Heart right ventricle (tissue), 16 donors: ENCODE results near the gene ZBTB9. TPM values are rescaled to one million over a fixed set of nuclear protein-coding genes. Genes with fewer than 3 reads are reported as not detected.

Source experiments
- ATAC-seq, 8 donors: fragments of 200-7000 bp; cut with Tn5 transposase; one replicate each; pipeline ENCODE4 v1.9.1; 2020; ENCODE audit warnings: mild to moderate bottlenecking in 8 of 8, moderate library complexity in 8 of 8, moderate number of reproducible peaks in 1 of 8
- DNase-seq, 2 donors: peaks; one replicate each; pipeline ENCODE4 v3.0.0-alpha.2; 2020
- H3K27ac ChIP-seq, 10 donors: fragments of 200-600 bp; sonication (generic) in 2 of 10; one replicate each; pipeline versions ENCODE4 v1.5.0 to v1.8.0; 2020 to 2022; ENCODE audit warnings: mild to moderate bottlenecking in 3 of 10
- H3K27me3 ChIP-seq, 7 donors: fragments of 200-600 bp; one replicate each; pipeline ENCODE4 v1.8.0; 2021 to 2022; ENCODE audit warnings: mild to moderate bottlenecking in 2 of 7
- H3K36me3 ChIP-seq, 9 donors: fragments of 200-600 bp; sonication (generic) in 1 of 9; one replicate each; pipeline versions ENCODE4 v1.5.0 to v1.8.0; 2020 to 2022; ENCODE audit warnings: mild to moderate bottlenecking in 2 of 9
- H3K4me1 ChIP-seq, 9 donors: fragments of 200-600 bp; sonication (generic) in 1 of 9; one replicate each; pipeline versions ENCODE4 v1.5.0 to v1.8.0; 2020 to 2022; ENCODE audit warnings: mild to moderate bottlenecking in 4 of 9
- H3K4me3 ChIP-seq, 10 donors: fragments of 200-600 bp; sonication (generic) in 2 of 10; one replicate each; pipeline versions ENCODE4 v1.5.0 to v1.8.0; 2020 to 2022; ENCODE audit warnings: mild to moderate bottlenecking in 7 of 10, moderate library complexity in 2 of 10
- H3K9me3 ChIP-seq, 11 donors: fragments of 200-600 bp in 10 of 11; sonication (generic) in 2 of 11; one replicate each; pipeline versions ENCODE4 v1.5.0 to v1.8.0; 2013 to 2022; ENCODE audit warnings: mild to moderate bottlenecking in 2 of 11, control low read depth in 1 of 11, moderate library complexity in 1 of 11
- WGBS, 2 donors: extraction: QIAGEN DNeasy Blood & Tissue Kit; methylation state at CpG; one replicate each; pipeline ENCODE4 v1.1.7; 2013; ENCODE audit warnings: inconsistent platforms in 1 of 2; 5-methylcytosine and 5-hydroxymethylcytosine counted together
- intact Hi-C, 10 donors: fragments of 100-400 bp; cut with DNase I; formaldehyde crosslinking; loops; one replicate each; pipeline versions ENCODE4 v1.11.1 to v1.14.2; 2022
- polyA plus RNA-seq, 2 donors: library from polyadenylated mRNA; stranded (reverse); fragments of 200-250 nt; gene quantifications; one replicate each; pipeline ENCODE4 v1.2.3, GENCODE V29; 2013
- total RNA-seq, 10 donors: library from RNA; stranded (reverse); fragmentation: NEBNext Ultra II Directional in 3 of 10; extraction: Animal tissue kit (Norgen Biotek cat#: 25700) in 3 of 10; gene quantifications; one replicate each; pipeline versions ENCODE4 v1.2.1 to v1.2.4, GENCODE V29; 2021 to 2023
- TF ChIP-seq, protein P1 (sequence below), 9 donors: fragments of 200-600 bp; sonication (generic) in 2 of 9; IDR thresholded peaks; one replicate each; pipeline versions ENCODE4 v1.5.0 to v1.8.0; 2021 to 2022; ENCODE audit warnings: antibody characterized with exemption in 9 of 9, mild to moderate bottlenecking in 5 of 9, moderate library complexity in 1 of 9
- donor health status: Arrhythmogenic right ventricular cardiomyopathy.
- donor health status: ischemic (EF 13 %, LVEDD 7.1; RV severe dilation, severe dysfunction).
- donor health status: healthy with polysubstance abuse.
- donor health status: DM: no; HTN: yes; CAD: no.
- donor health status: DM: no; HTN: no; CAD: no.
- donor health status: ischemic (EF 25% LVEDD 6.9; RV normal size, moderate dysfunction).
- donor health status: ischemic (EF 25% LVEDD 5.7; RV mildly dilated, moderate dysfunction).
- donor health status: healthy.
- donor health status: DM: yes; HTN: yes; CAD: no.
- donor health status: Ischemic cardiomyopathy.
- donor health status: ischemic (EF 35%, LVEDD 5.7; RV mildly dilated, moderate dysfunction).
- donor health status: nonischemic (EF 11% LVEDD 7.7; RV severe dilation, severe dysfunction).
- donor health status: DM: yes; HTN: yes; CAD: no.
- donor health status: PGD.
- donor health status: ischemic (EF 29% LVEDD 5.4; RV normal size, mild dysfunction).
- donor health status: nonischemic (EF 23%, LVEDD 6.1; RV moderate dilation, normal function).

Gene ZBTB9
- total and polyA plus RNA-seq, 12 donors = 1.2 to 6.5 (median 4.8) TPM

GRCh38 chr6:33419580-33420490 lies 34.5 kb upstream of the ZBTB9 start, which contains the start of gene SYNGAP1:
TSS of gene SYNGAP1 (plus strand) at chr6:33420065. CDS start at chr6:33420265, 200 bp downstream.
- intact Hi-C loops = loop anchor here in 4 of 10 donors (10.0 kb wide), 3 partner anchors 105 to 1755 kb away; partner anchors contain the start of genes TAPBP (in 2 of the 4), ZBTB22 (in 2 of the 4), C6orf47 (in 1 of the 4) and CSNK2B (in 1 of the 4)
- 4 to 7% methylated on average over 20 to 22 of the region's 22 CpGs for WGBS, 2 donors
- Histone ChIP-seq H3K4me1 (peaks cover 21 to 53% (median 44%) of the 10 kb centered on the region in 9 donors), H3K4me3 (peak within 1 kb of the TSS in 7 of 10 donors; percentile 12 to 78 (median 33)), H3K36me3 (peaks cover 0 to 22% (median 2%) of the 10 kb centered on the region in 9 donors), H3K27me3 (no peaks in the 10 kb centered on the region), H3K27ac (peak within 1 kb of the TSS in 9 of 10 donors; percentile 83 to 94 (median 91)), H3K9me3 (no peaks in the 10 kb centered on the region)
- TF ChIP-seq, protein P1, sequence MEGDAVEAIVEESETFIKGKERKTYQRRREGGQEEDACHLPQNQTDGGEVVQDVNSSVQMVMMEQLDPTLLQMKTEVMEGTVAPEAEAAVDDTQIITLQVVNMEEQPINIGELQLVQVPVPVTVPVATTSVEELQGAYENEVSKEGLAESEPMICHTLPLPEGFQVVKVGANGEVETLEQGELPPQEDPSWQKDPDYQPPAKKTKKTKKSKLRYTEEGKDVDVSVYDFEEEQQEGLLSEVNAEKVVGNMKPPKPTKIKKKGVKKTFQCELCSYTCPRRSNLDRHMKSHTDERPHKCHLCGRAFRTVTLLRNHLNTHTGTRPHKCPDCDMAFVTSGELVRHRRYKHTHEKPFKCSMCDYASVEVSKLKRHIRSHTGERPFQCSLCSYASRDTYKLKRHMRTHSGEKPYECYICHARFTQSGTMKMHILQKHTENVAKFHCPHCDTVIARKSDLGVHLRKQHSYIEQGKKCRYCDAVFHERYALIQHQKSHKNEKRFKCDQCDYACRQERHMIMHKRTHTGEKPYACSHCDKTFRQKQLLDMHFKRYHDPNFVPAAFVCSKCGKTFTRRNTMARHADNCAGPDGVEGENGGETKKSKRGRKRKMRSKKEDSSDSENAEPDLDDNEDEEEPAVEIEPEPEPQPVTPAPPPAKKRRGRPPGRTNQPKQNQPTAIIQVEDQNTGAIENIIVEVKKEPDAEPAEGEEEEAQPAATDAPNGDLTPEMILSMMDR (IDR thresholded peaks at IDR 0.05) = no peak
- ATAC-seq (no peak), DNase-seq (peak; percentile 68 to 70)

DNA sequence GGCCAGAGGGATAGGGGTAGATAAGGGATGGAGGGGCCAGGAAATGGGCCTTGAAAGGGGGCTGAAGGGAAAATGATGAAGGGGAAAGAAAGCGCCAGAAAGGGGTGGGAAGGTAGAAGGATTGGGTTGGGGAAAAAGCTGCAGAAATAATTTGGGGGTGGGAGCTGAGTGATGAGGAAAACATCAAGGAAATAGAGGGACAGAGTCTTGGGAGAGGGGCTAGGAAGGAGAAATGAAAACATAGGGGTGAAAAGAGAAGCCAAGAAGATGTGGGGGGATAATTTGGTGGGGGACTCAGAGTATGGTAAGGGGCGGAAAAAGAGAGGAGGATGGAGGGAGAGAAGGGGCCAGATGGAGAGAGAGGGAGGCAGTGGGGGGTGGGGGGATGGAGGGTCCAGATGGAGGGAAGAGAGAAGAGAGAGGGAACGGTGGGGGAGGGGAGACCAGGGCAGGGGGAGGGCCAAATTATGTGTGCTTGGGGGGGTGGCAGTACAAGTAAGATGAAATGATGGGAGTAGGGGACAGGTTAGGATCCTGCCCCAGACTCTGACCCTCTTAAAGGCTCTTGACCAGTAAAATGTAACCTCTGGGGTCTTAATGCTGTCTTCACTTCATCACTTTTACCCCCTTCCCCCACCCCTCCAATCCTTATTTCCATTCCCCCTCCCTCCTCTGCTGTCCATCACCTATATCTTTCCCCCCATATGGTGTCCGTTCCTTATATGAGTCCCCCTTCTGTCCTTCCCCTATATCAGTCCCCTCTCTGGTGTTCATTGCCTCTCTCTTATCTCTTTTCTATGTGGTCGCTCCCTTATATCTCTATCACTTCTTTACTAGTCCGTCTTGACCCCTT lies 33.7 kb upstream of the ZBTB9 start:
- H3K36me3 ChIP-seq = peaks cover 0 to 14% (median 0%) of the 10 kb centered on the region in 9 donors
- no peaks in the 10 kb centered on the region for H3K27me3 ChIP-seq
- TF ChIP-seq, protein P1 (IDR thresholded peaks at IDR 0.05) = no peak
- H3K9me3 ChIP-seq = no peaks in the 10 kb centered on the region
- H3K4me3 ChIP-seq = peak overlapping the region in 7 of 10 donors; percentile 12 to 40 (median 33)
- intact Hi-C loops = loop anchor here in 1 of 10 donors (10.0 kb wide), 1 partner anchor 154 kb away; no protein-coding TSS in a partner anchor
- no peak for ATAC-seq
- peaks cover 24 to 52% (median 44%) of the 10 kb centered on the region in 9 donors for H3K4me1 ChIP-seq
- DNase-seq = no peak
- peak overlapping the region in 5 of 10 donors; percentile 15 to 69 (median 27) for H3K27ac ChIP-seq
- 53 to 60% methylated on average over 6 of the region's 6 CpGs for WGBS, 2 donors

DNA sequence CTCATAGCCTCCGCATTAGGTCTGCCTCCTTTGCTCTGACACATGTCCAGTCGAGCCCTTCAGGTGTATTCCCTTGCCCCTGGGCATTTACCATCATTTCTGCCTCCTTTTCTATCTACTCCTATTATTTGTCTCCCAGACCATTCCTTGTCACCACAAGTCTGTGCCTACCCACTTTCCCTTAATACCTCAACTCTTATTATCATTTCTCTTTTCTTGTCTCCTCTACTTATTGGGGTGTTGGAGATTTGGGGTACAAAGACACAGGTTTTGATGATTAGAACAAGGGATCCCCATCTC lies 33.1 kb upstream of the ZBTB9 start:
- ATAC-seq (no peak), DNase-seq (no peak)
- Histone ChIP-seq H3K27me3 (no peaks in the 10 kb centered on the region), H3K9me3 (no peaks in the 10 kb centered on the region), H3K27ac (no peak overlapping the region), H3K4me3 (no peak overlapping the region), H3K4me1 (peaks cover 24 to 46% (median 39%) of the 10 kb centered on the region in 9 donors), H3K36me3 (peaks cover 0 to 8% (median 0%) of the 10 kb centered on the region in 9 donors)
- TF ChIP-seq, protein P1 (IDR thresholded peaks at IDR 0.05) = no peak
- intact Hi-C loops = loop anchor here in 1 of 10 donors (10.0 kb wide), 1 partner anchor 154 kb away; no protein-coding TSS in a partner anchor
- 79 to 83% methylated on average over 2 of the region's 2 CpGs for WGBS, 2 donors

DNA sequence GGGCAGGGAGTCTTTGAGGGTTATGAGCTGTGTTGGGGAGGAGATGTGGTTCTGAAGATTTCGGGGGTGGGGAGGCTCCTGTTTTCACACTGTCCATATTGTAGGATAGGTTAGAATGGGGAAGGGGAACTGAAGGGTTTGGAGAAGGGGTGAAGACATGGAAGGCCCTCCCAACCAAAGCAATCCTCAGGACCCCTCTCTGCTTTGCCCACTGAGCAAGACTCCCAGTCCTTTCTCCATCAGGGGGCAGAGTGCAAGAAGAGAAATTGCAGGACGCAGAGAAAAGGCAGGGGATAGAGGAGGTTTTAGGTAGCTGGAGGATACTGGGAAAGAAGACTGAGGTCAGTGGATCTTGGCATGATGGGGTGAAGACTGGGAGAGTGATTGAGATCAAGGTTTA lies 30.6 kb upstream of the ZBTB9 start:
- ATAC-seq (no peak), DNase-seq (no peak)
- no peaks in the 10 kb centered on the region for H3K36me3 ChIP-seq
- 89 to 91% methylated on average over 2 of the region's 2 CpGs for WGBS, 2 donors
- no peaks in the 10 kb centered on the region for H3K27me3 ChIP-seq
- intact Hi-C loops = loop anchor here in 1 of 10 donors (10.0 kb wide), 1 partner anchor 151 kb away; no protein-coding TSS in a partner anchor
- H3K9me3 ChIP-seq = no peaks in the 10 kb centered on the region
- peaks cover 18 to 47% (median 39%) of the 10 kb centered on the region in 9 donors for H3K4me1 ChIP-seq
- no peak overlapping the region for H3K27ac ChIP-seq
- TF ChIP-seq, protein P1 (IDR thresholded peaks at IDR 0.05) = no peak
- no peak overlapping the region for H3K4me3 ChIP-seq
